Measurements from ENCODE around the gene CD22.
"Not testable (repeated sequence)": the region's sequence is repeated elsewhere in the genome, so short reads cannot be mapped to it uniquely, and the experiment has no call there.

GRCh38 chr19:35374031-35374430 lies 45.0 kb downstream of the CD22 start:
- TF ChIP-seq CTCF, POLR2A (IDR thresholded peaks at IDR 0.05): not testable (repeated sequence)

Measured in prostate gland (tissue), 2 donors.